ENCODE data around the gene DLX4. TPM values are rescaled to one million over a fixed set of nuclear protein-coding genes. Genes with fewer than 3 reads are reported as not detected.
A peak's percentile ranks its signal among the peaks of the same experiment; 100 is the strongest.

The DLX4 gene
- total RNA-seq, 1 donor from 2014 or later: 1.2 TPM

DNA sequence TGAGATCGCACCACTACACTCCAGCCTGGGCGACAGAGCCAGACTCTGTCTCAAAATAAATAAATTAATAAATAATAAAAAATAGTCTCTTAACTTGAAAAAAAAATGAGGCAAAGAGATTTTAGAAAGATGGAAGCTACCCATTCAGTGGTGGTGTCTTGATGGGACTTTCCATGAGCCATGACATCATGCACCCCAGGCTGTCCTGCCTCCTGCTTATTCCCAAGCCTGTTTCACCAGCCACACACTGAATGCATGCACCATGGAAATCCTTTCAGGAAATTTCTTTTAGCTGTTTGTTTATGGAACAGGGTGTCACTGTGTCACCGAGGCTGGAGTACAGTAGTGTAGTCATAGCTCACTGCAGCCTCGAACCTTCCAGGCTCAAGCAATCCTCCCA is 34.9 kb downstream of the DLX4 start:
- Histone ChIP-seq H3K4me3 (no peak overlapping the region), H3K36me3 (no peaks in the 10 kb centered on the region), H3K4me1 (no peaks in the 10 kb centered on the region), H3K27me3 (no peaks in the 10 kb centered on the region), H3K9me3 (no peaks in the 10 kb centered on the region), H3K27ac (no peak overlapping the region)
- peak in 1 of 2 donors; percentile 2 for DNase-seq (ENCODE audit: extremely low spot score in 2 of 2)
- TF ChIP-seq, protein P1, sequence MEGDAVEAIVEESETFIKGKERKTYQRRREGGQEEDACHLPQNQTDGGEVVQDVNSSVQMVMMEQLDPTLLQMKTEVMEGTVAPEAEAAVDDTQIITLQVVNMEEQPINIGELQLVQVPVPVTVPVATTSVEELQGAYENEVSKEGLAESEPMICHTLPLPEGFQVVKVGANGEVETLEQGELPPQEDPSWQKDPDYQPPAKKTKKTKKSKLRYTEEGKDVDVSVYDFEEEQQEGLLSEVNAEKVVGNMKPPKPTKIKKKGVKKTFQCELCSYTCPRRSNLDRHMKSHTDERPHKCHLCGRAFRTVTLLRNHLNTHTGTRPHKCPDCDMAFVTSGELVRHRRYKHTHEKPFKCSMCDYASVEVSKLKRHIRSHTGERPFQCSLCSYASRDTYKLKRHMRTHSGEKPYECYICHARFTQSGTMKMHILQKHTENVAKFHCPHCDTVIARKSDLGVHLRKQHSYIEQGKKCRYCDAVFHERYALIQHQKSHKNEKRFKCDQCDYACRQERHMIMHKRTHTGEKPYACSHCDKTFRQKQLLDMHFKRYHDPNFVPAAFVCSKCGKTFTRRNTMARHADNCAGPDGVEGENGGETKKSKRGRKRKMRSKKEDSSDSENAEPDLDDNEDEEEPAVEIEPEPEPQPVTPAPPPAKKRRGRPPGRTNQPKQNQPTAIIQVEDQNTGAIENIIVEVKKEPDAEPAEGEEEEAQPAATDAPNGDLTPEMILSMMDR (IDR thresholded peaks at IDR 0.05): no peak
- no peak for TF ChIP-seq POLR2A (IDR thresholded peaks at IDR 0.05)
- no peak for TF ChIP-seq POLR2AphosphoS5 (IDR thresholded peaks at IDR 0.05; ENCODE audit: insufficient read depth in 1 of 2, low read depth in 1 of 2)
- intact Hi-C loops (cut with DNase I): no loop called here

DNA sequence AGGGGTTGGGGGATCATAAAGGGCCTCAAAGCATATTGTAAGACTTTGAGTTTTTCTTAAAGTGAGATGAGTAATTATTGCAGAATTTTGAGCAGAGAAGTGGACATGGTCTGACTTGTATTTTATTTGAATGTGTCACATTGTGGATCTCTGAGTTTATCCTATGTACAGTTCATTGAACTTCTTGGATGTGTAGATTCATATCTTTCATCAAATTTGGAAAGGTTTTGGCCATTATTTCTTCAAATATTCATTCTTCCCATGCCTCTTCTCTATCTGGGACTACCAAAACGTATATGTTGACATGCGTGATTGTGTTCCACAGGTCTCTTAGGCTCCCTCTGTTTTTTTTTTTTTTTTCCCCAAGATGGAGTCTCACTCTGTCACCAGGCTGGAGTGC is 40.3 kb downstream of the DLX4 start:
- Histone ChIP-seq H3K36me3 (no peaks in the 10 kb centered on the region), H3K27me3 (no peaks in the 10 kb centered on the region), H3K9me3 (no peaks in the 10 kb centered on the region), H3K27ac (no peak overlapping the region), H3K4me3 (no peak overlapping the region), H3K4me1 (no peaks in the 10 kb centered on the region)
- no peak for TF ChIP-seq POLR2A (IDR thresholded peaks at IDR 0.05)
- TF ChIP-seq, protein P1 (IDR thresholded peaks at IDR 0.05): no peak
- TF ChIP-seq POLR2AphosphoS5 (IDR thresholded peaks at IDR 0.05; ENCODE audit: insufficient read depth in 1 of 2, low read depth in 1 of 2): no peak
- DNase-seq (ENCODE audit: extremely low spot score in 2 of 2): no peak
- intact Hi-C loops (cut with DNase I): no loop called here

DNA sequence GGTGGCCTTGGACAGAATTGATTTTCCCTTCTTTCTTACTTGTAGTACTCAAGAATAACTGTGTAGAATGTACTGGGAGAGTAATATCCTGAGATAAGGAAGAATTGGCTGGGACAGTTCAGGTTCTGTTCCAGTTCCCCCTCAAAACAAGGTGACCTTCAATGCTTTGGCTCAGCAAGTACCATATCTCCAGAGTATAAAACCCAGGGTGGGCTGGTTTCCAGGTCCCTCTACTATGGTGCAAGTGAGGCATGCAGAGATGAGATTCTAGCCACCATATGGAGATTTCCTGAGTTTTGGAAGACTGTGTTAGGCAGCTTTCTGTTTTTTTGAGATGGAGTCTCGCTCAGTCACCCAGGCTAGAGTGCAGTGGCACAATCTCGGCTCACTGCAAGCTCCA is 44.1 kb downstream of the DLX4 start:
- H3K4me1 ChIP-seq: no peaks in the 10 kb centered on the region
- no peak overlapping the region for H3K27ac ChIP-seq
- H3K9me3 ChIP-seq: no peaks in the 10 kb centered on the region
- H3K27me3 ChIP-seq: no peaks in the 10 kb centered on the region
- no peaks in the 10 kb centered on the region for H3K36me3 ChIP-seq
- TF ChIP-seq POLR2AphosphoS5 (IDR thresholded peaks at IDR 0.05; ENCODE audit: insufficient read depth in 1 of 2, low read depth in 1 of 2) (no peak), POLR2A (IDR thresholded peaks at IDR 0.05) (no peak)
- TF ChIP-seq, protein P1 (IDR thresholded peaks at IDR 0.05): no peak
- no peak overlapping the region for H3K4me3 ChIP-seq
- intact Hi-C loops (cut with DNase I): no loop called here
- DNase-seq (ENCODE audit: extremely low spot score in 2 of 2): peak in 1 of 2 donors; percentile 22

DNA sequence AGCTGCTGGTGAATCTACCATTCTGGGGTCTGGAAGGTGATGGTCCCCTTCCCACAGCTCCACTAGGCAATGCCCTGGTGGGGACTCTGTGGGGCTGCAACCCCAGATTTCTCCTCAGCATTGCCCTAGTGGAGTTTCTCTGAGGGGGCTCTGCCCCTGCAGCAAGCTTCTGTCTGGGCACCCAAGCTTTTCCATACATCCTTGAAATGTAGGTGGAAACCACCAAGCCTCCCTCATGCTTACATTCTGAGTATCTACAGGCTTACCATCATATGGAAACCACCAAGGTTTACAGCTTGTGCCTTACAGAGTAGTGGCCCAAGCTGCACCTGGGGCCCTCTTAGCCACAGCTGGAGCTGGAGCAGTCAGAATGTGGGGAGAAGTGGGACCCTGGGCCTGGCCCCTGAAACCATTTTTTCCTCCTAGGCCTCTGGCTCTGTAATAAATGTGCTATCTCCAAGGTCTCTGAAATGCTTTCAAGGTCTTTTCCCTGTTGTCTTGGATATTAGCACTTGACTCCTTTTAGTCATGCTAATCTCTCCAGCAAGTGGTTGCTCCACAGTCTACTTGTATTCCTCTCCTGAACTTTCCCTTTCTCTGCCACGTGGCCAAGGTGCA is 45.6 kb downstream of the DLX4 start:
- intact Hi-C loops (cut with DNase I): no loop called here
- no peaks in the 10 kb centered on the region for H3K9me3 ChIP-seq
- TF ChIP-seq, protein P1 (IDR thresholded peaks at IDR 0.05): no peak
- no peak for TF ChIP-seq POLR2A (IDR thresholded peaks at IDR 0.05)
- TF ChIP-seq POLR2AphosphoS5 (IDR thresholded peaks at IDR 0.05; ENCODE audit: insufficient read depth in 1 of 2, low read depth in 1 of 2): no peak
- H3K4me3 ChIP-seq: no peak overlapping the region
- no peaks in the 10 kb centered on the region for H3K4me1 ChIP-seq
- no peaks in the 10 kb centered on the region for H3K36me3 ChIP-seq
- H3K27ac ChIP-seq: no peak overlapping the region
- H3K27me3 ChIP-seq: no peaks in the 10 kb centered on the region
- DNase-seq (ENCODE audit: extremely low spot score in 2 of 2): peak in 1 of 2 donors; percentile 58

DNA sequence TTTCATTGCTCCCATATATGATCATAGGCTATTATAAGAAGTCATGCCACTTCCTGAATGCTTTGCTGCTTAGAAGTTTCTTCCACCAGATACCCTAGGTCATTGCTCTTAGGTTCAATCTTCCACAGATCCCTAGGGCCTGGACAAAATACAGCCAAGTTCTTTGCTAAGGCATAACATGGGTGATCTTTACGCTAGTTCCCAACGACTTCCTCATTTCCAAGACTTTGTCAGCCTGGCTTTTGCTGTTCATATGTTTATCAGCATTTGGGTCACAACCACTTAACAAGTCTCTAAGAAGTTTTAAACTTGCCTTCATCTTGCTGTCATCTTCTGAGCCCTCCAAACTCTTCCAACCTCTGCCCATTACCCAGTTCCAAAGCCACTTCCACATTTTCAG is 46.2 kb downstream of the DLX4 start:
- Histone ChIP-seq H3K27ac (no peak overlapping the region), H3K9me3 (no peaks in the 10 kb centered on the region), H3K27me3 (no peaks in the 10 kb centered on the region), H3K36me3 (no peaks in the 10 kb centered on the region), H3K4me1 (no peaks in the 10 kb centered on the region), H3K4me3 (no peak overlapping the region)
- TF ChIP-seq POLR2A (IDR thresholded peaks at IDR 0.05) (no peak), POLR2AphosphoS5 (IDR thresholded peaks at IDR 0.05; ENCODE audit: insufficient read depth in 1 of 2, low read depth in 1 of 2) (no peak)
- TF ChIP-seq, protein P1 (IDR thresholded peaks at IDR 0.05): no peak
- intact Hi-C loops (cut with DNase I): no loop called here
- peak in 1 of 2 donors; percentile 7 for DNase-seq (ENCODE audit: extremely low spot score in 2 of 2)

Measured in vagina (tissue), 2 donors.